H9 (cell line): ENCODE results near the gene SIX1. TPM values are rescaled to one million over a fixed set of nuclear protein-coding genes. Genes with fewer than 3 reads are reported as not detected.

ENCODE experiments used
- DNase-seq: peaks from one replicate; pipeline ENCODE4 v3.0.0-alpha.2; 2017
- H2AFZ ChIP-seq: one replicate; pipeline ENCODE4 v1.6.1; 2013; ENCODE audit warnings: mild to moderate bottlenecking, low read length, control low read depth, moderate library complexity
- H2AK5ac ChIP-seq: 2 replicates; pipeline ENCODE4 v1.6.1; 2013; ENCODE audit warnings: low read length, control low read depth, mixed read lengths; ENCODE audit not compliant: insufficient read length
- H2BK120ac ChIP-seq: one replicate; pipeline ENCODE4 v1.6.1; 2013; ENCODE audit warnings: low read depth, mild to moderate bottlenecking, low read length, control low read depth, inconsistent platforms; ENCODE audit not compliant: poor library complexity, severe bottlenecking
- H2BK12ac ChIP-seq: 2 replicates; pipeline ENCODE4 v1.6.1; 2013; ENCODE audit warnings: low read length, control low read depth, mixed read lengths, low read depth; ENCODE audit not compliant: insufficient read length
- H2BK15ac ChIP-seq: 2 replicates; pipeline ENCODE4 v1.6.1; 2013; ENCODE audit warnings: low read depth, low read length, control low read depth
- H2BK20ac ChIP-seq: one replicate; pipeline ENCODE4 v1.6.1; 2013; ENCODE audit warnings: low read depth, mild to moderate bottlenecking, low read length, control low read depth, inconsistent platforms; ENCODE audit not compliant: poor library complexity, severe bottlenecking
- H2BK5ac ChIP-seq: 2 replicates; pipeline ENCODE4 v1.6.1; 2013; ENCODE audit warnings: low read length, control low read depth, mixed read lengths; ENCODE audit not compliant: insufficient read length
- H3K14ac ChIP-seq: 2 replicates; pipeline ENCODE4 v1.6.1; 2013; ENCODE audit warnings: low read length, control low read depth; ENCODE audit not compliant: insufficient read depth
- H3K18ac ChIP-seq: 2 replicates; pipeline ENCODE4 v1.6.1; 2013; ENCODE audit warnings: low read depth, mild to moderate bottlenecking, mixed read lengths, low read length, control low read depth; ENCODE audit not compliant: insufficient read length
- H3K23ac ChIP-seq: 2 replicates; pipeline ENCODE4 v1.6.1; 2013; ENCODE audit warnings: low read length, control low read depth, mixed read lengths, low read depth; ENCODE audit not compliant: insufficient read length
- H3K23me2 ChIP-seq: 2 replicates; pipeline ENCODE4 v1.6.1; 2013; ENCODE audit warnings: low read depth, mild to moderate bottlenecking, mixed read lengths, low read length, control low read depth; ENCODE audit not compliant: insufficient read length, poor library complexity, severe bottlenecking
- H3K27ac ChIP-seq: 2 replicates; pipeline ENCODE4 v1.5.1; 2013; ENCODE audit warnings: low read length, control low read depth, mixed read lengths, low read depth; ENCODE audit not compliant: insufficient read length
- H3K27me3 ChIP-seq: 2 replicates; pipeline ENCODE4 v1.6.1; 2013; ENCODE audit warnings: low read length, control low read depth, inconsistent platforms; ENCODE audit not compliant: insufficient read depth
- H3K4ac ChIP-seq: 2 replicates; pipeline ENCODE4 v1.6.1; 2013; ENCODE audit warnings: low read depth, mild to moderate bottlenecking, control low read depth, inconsistent platforms, low read length, moderate library complexity
- H3K4me1 ChIP-seq: 2 replicates; pipeline ENCODE4 v1.6.1; 2013; ENCODE audit warnings: low read length, control low read depth, inconsistent platforms; ENCODE audit not compliant: insufficient read depth
- H3K4me2 ChIP-seq: 2 replicates; pipeline ENCODE4 v1.6.1; 2013; ENCODE audit warnings: low read length, control low read depth, mixed read lengths; ENCODE audit not compliant: insufficient read length, insufficient read depth
- H3K56ac ChIP-seq: 2 replicates; pipeline ENCODE4 v1.6.1; 2013; ENCODE audit warnings: low read depth, mild to moderate bottlenecking, mixed read lengths, low read length, control low read depth; ENCODE audit not compliant: insufficient read length
- H3K79me1 ChIP-seq: 2 replicates; pipeline ENCODE4 v1.6.1; 2013; ENCODE audit warnings: low read depth, mild to moderate bottlenecking, moderate library complexity, low read length, control low read depth, inconsistent platforms; ENCODE audit not compliant: insufficient read depth, poor library complexity, severe bottlenecking
- H3K79me2 ChIP-seq: 2 replicates; pipeline ENCODE4 v1.6.1; 2013; ENCODE audit warnings: low read length, control low read depth, inconsistent platforms; ENCODE audit not compliant: insufficient read depth
- H3K9ac ChIP-seq: 2 replicates; pipeline ENCODE4 v1.6.1; 2013; ENCODE audit warnings: low read length, control low read depth, mixed read lengths; ENCODE audit not compliant: insufficient read length; ENCODE audit errors: extremely low read depth
- H3K9me3 ChIP-seq: one replicate; pipeline ENCODE4 v1.6.1; 2013; ENCODE audit warnings: low read depth, low read length, inconsistent platforms; ENCODE audit not compliant: control insufficient read depth
- H3T11ph ChIP-seq: one replicate; pipeline ENCODE4 v1.6.1; 2013; ENCODE audit warnings: mild to moderate bottlenecking, low read length, control low read depth, inconsistent platforms
- H4K20me1 ChIP-seq: one replicate; pipeline ENCODE4 v1.6.1; 2013; ENCODE audit not compliant: control insufficient read depth, insufficient read length, insufficient read depth
- H4K5ac ChIP-seq: 2 replicates; pipeline ENCODE4 v1.6.1; 2013; ENCODE audit warnings: low read depth, mild to moderate bottlenecking, mixed read lengths, low read length, control low read depth; ENCODE audit not compliant: insufficient read length
- H4K8ac ChIP-seq: replicated peaks from 2 replicates; pipeline ENCODE4 v1.6.1; 2013; ENCODE audit warnings: low read length, control low read depth, mixed read lengths, low read depth; ENCODE audit not compliant: insufficient read length
- H4K91ac ChIP-seq: 2 replicates; pipeline ENCODE4 v1.6.1; 2013; ENCODE audit warnings: low read depth, mild to moderate bottlenecking, moderate library complexity, mixed read lengths, low read length, control low read depth; ENCODE audit not compliant: insufficient read length
- H3K27ac Mint-ChIP-seq, 3 experiments: 2 replicates in 2 of 3; 3 replicates in 1 of 3; pipeline ENCODE4 v1.8.0; 2020 to 2021; ENCODE audit warnings: mixed read lengths in 3 of 3, mild to moderate bottlenecking in 1 of 3, moderate library complexity in 1 of 3
- H3K27me3 Mint-ChIP-seq: 2 replicates; pipeline ENCODE4 v1.8.0; 2021; ENCODE audit warnings: low read depth, mild to moderate bottlenecking, moderate library complexity, mixed read lengths
- H3K36me3 Mint-ChIP-seq, 3 experiments: 2 replicates in 2 of 3; 3 replicates in 1 of 3; pipeline ENCODE4 v1.8.0; 2020 to 2021; ENCODE audit warnings: low read depth in 3 of 3, mixed read lengths in 3 of 3; ENCODE audit not compliant: insufficient read depth in 1 of 3
- H3K4me1 Mint-ChIP-seq, 2 experiments: 2 replicates each; pipeline ENCODE4 v1.8.0; 2020; ENCODE audit warnings: mixed read lengths in 2 of 2
- H3K4me3 Mint-ChIP-seq, 2 experiments: 2 replicates in 1 of 2; 3 replicates in 1 of 2; pipeline ENCODE4 v1.8.0; 2020 to 2021; ENCODE audit warnings: mild to moderate bottlenecking in 2 of 2, mixed read lengths in 2 of 2, moderate library complexity in 1 of 2
- H3K9me3 Mint-ChIP-seq, 2 experiments: 2 replicates in 1 of 2; 3 replicates in 1 of 2; pipeline ENCODE4 v1.8.0; 2020; ENCODE audit warnings: mild to moderate bottlenecking in 2 of 2, mixed read lengths in 2 of 2, moderate library complexity in 1 of 2
- CTCF ChIP-seq: fragments of 200-600 bp; sonication (generic); conservative IDR thresholded peaks from 3 replicates; pipeline ENCODE4 v1.8.0; 2021; ENCODE audit warnings: antibody characterized with exemption, mild to moderate bottlenecking
- WGBS: extraction: QIAGEN DNeasy Blood & Tissue Kit; methylation state at CpG from one replicate; pipeline ENCODE4 v1.1.7; 2013; ENCODE audit warnings: missing lambda C conversion rate, low lambda C conversion rate, mixed read lengths; ENCODE audit not compliant: insufficient read length; ENCODE audit errors: extremely low coverage; 5-methylcytosine and 5-hydroxymethylcytosine counted together
- total RNA-seq: library from RNA; stranded (reverse); gene quantifications from 2 replicates; pipeline ENCODE4 v1.2.1, GENCODE V29; 2021

The SIX1 gene
- total RNA-seq, 1 experiment from 2014 or later = 0.17 TPM

GRCh38 chr14:60643463-60644314, 5.6 kb downstream of the SIX1 start:
- H3K4me2 ChIP-seq = no peak overlapping the region
- H2BK12ac ChIP-seq = no peak overlapping the region
- WGBS = no CpG with 5 or more reads among the region's 29 CpGs
- no peak overlapping the region for H3K23ac ChIP-seq
- peaks cover 100% of the 10 kb centered on the region for H3K27me3 Mint-ChIP-seq
- peak; percentile 42 for DNase-seq
- no peak overlapping the region for H2BK5ac ChIP-seq
- H3K9ac ChIP-seq = no peak overlapping the region
- H2AK5ac ChIP-seq = no peak overlapping the region
- H3K4me1 Mint-ChIP-seq = peaks cover 36 to 75% of the 10 kb centered on the region in 2 experiments
- peaks cover 2% of the 10 kb centered on the region for H3K23me2 ChIP-seq
- no peak overlapping the region for H2AFZ ChIP-seq
- H3K79me1 ChIP-seq = no peaks in the 10 kb centered on the region
- H2BK120ac ChIP-seq = no peak overlapping the region
- H4K5ac ChIP-seq = no peak overlapping the region
- no peak overlapping the region for H4K8ac ChIP-seq
- H3K18ac ChIP-seq = no peak overlapping the region
- H3K36me3 Mint-ChIP-seq = no peaks in the 10 kb centered on the region; a peak in 2 of 7 replicates
- H3K9me3 Mint-ChIP-seq = peaks cover 0 to 10% of the 10 kb centered on the region in 2 experiments; a peak in 4 of 5 replicates
- H3K4me3 Mint-ChIP-seq = peak overlapping the region in 1 of 2 experiments; percentile 6; a peak in 2 of 5 replicates
- H3K27me3 ChIP-seq = peaks cover 73% of the 10 kb centered on the region
- H4K91ac ChIP-seq = no peak overlapping the region
- no peak overlapping the region; a peak in 1 of 7 replicates for H3K27ac Mint-ChIP-seq
- TF ChIP-seq CTCF = no peak
- H3K14ac ChIP-seq = no peak overlapping the region
- H3K79me2 ChIP-seq = no peaks in the 10 kb centered on the region
- no peak overlapping the region for H2BK15ac ChIP-seq
- H3K4ac ChIP-seq = no peak overlapping the region
- H3K4me1 ChIP-seq = peaks cover 4% of the 10 kb centered on the region
- no peak overlapping the region for H2BK20ac ChIP-seq
- no peaks in the 10 kb centered on the region for H3K9me3 ChIP-seq
- H3T11ph ChIP-seq = no peak overlapping the region
- no peaks in the 10 kb centered on the region for H4K20me1 ChIP-seq
- no peak overlapping the region for H3K56ac ChIP-seq
- no peak overlapping the region for H3K27ac ChIP-seq
